Activated T-cell treated with anti-CD3 and anti-CD28 coated beads, Interleukin-2, amount 50 U/mL, for 72 hours (primary cell): Measurements from ENCODE around the gene HK2. TPM values are rescaled to one million over a fixed set of nuclear protein-coding genes. Genes with fewer than 3 reads are reported as not detected.

ENCODE experiments used
- ATAC-seq, 2 donors: fragments of 150-1000 bp; cut with Tn5 transposase; replicated peaks in 1 of 2; 2 replicates each; pipeline ENCODE4 v1.10.0; 2021; ENCODE audit warnings: moderate library complexity in 2 of 2, mild to moderate bottlenecking in 1 of 2
- DNase-seq, 2 donors: peaks; one replicate each; pipeline ENCODE4 v3.0.0; 2021 to 2022; ENCODE audit warnings: mixed read lengths in 1 of 2
- H3K27ac Mint-ChIP-seq: one replicate; pipeline ENCODE4 v1.8.0; 2022; ENCODE audit warnings: mild to moderate bottlenecking, moderate library complexity, mixed read lengths
- H3K27me3 Mint-ChIP-seq: one replicate; pipeline ENCODE4 v1.8.0; 2022; ENCODE audit warnings: low read depth, mixed read lengths
- H3K36me3 Mint-ChIP-seq, 2 donors: one replicate each; pipeline ENCODE4 v1.8.0; 2022; ENCODE audit warnings: mixed read lengths in 2 of 2, mild to moderate bottlenecking in 1 of 2; ENCODE audit not compliant: insufficient read depth in 2 of 2
- H3K4me1 Mint-ChIP-seq: one replicate; pipeline ENCODE4 v1.8.0; 2022; ENCODE audit warnings: low read depth, mixed read lengths
- H3K4me3 Mint-ChIP-seq, 2 donors: one replicate each; pipeline ENCODE4 v1.8.0; 2022; ENCODE audit warnings: mild to moderate bottlenecking in 2 of 2, mixed read lengths in 2 of 2, moderate library complexity in 2 of 2
- H3K9me3 Mint-ChIP-seq, 2 donors: one replicate each; pipeline ENCODE4 v1.8.0; 2022; ENCODE audit warnings: mixed read lengths in 2 of 2
- total RNA-seq, 2 donors: library from RNA; stranded (reverse); gene quantifications; one replicate each; pipeline ENCODE4 v1.2.3, GENCODE V29; 2022

The HK2 gene
- total RNA-seq, 2 donors from 2014 or later, result 31.2 to 36.4 TPM

DNA sequence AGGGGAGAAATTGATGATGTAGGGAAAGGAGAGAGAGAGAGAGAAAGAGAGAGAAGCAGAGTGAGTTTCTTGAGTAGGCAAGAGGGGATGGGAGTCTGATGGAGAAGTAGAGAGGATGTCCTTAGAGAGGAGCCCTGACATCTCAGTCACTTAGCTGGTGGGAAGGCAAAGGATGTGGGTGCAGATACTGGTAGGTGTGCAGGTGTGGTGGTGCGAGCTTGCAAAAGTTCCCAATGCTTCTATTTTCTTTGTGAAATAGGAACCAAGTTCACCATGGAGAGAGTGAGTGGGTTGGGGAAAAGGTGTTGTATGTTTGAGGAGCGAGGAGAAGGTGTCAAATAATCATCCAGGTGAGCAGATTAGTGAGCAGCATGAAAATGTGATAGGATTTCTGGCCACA, 98.0 kb downstream of the HK2 start:
- Mint-ChIP-seq H3K4me3 (no peak overlapping the region), H3K4me1 (peaks cover 4% of the 10 kb centered on the region), H3K27ac (no peak overlapping the region), H3K36me3 (peaks cover 0 to 2% of the 10 kb centered on the region in 2 donors), H3K27me3 (peaks cover 7% of the 10 kb centered on the region), H3K9me3 (peaks cover 0 to 2% of the 10 kb centered on the region in 2 donors)
- ATAC-seq, result no peak
- no peak for DNase-seq

DNA sequence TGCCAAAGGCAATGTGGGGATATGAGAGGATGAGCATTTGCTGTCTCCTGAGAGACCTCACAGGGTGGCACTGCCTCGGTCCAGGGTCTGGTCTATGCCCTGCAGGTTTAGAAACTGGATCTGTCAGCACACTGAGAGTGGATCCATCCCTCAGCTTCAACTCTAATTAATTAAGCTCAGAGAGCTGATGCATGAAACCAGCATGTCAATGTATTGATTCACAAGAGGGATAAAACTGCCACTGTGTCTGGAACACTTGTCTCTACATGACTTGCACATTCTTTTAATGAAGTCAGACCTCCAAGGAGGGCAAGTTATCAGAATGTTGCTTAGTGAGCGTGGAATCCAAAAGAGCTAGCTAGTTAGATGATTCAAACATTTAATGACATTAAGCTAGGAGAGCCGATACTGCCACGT, 102.1 kb downstream of the HK2 start:
- no peaks in the 10 kb centered on the region for H3K4me1 Mint-ChIP-seq
- peaks cover 0 to 2% of the 10 kb centered on the region in 2 donors for H3K9me3 Mint-ChIP-seq
- no peaks in the 10 kb centered on the region for H3K27me3 Mint-ChIP-seq
- DNase-seq (no peak), ATAC-seq (no peak)
- H3K36me3 Mint-ChIP-seq, result peaks cover 0 to 2% of the 10 kb centered on the region in 2 donors
- H3K4me3 Mint-ChIP-seq, result no peak overlapping the region
- H3K27ac Mint-ChIP-seq, result no peak overlapping the region

DNA sequence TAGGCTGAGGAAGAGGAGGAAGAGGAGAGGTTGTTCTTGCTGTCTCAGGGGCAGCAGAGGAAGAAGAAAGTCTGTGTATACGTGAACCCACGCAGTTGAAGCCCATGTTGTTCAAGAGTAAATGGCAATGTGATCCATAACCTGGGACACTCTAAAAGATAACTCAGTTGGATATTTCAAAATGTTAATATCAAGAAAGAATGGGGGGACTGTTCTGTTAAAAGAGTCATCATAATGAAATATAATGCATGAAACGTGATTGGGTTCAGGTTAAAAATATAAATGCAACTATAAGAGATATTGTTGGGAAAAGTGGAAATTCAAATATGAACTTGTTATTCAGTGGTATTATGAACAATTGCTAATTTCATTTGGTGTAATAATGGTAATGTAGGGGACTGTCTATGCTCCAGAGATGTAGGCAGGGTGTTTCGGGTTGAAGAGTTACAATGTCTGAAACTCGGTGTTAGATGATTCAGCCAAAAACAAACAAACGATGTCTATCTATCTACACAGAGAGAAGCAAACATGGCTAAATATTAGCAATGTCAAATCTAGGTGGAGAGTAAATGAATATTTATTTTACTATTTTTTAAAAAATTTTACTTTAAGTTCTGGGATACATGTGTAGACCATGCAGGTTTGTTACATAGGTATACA, 103.4 kb downstream of the HK2 start:
- Mint-ChIP-seq H3K4me1 (no peaks in the 10 kb centered on the region), H3K27ac (no peak overlapping the region)

DNA sequence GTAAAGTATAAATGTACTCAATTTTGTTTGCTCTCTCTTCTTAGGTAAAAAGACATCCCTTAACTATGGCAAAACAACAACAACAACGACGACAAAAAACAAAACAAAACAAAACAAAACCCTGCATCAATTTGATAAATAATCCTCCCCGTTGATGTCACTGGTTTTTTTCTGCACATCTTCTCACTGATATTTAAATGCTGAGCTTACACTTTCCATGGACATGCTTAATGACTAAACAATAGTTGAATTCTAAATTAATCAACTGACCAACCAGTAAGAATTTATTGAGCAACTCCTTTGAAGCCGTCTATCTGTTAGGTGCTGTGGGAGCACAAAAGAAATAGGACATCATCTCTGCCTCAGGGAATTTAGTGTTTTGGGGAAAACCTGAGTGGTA, 104.3 kb downstream of the HK2 start:
- no peak for ATAC-seq
- Mint-ChIP-seq H3K27ac (no peak overlapping the region), H3K9me3 (peaks cover 0 to 2% of the 10 kb centered on the region in 2 donors), H3K27me3 (no peaks in the 10 kb centered on the region), H3K36me3 (no peaks in the 10 kb centered on the region), H3K4me1 (no peaks in the 10 kb centered on the region), H3K4me3 (no peak overlapping the region)
- no peak for DNase-seq

More for the DNA sequence above, 103.4 kb downstream of the HK2 start:
- DNase-seq (no peak), ATAC-seq (no peak)
- Mint-ChIP-seq H3K4me3 (no peak overlapping the region), H3K36me3 (peaks cover 0 to 2% of the 10 kb centered on the region in 2 donors), H3K27me3 (no peaks in the 10 kb centered on the region), H3K9me3 (peaks cover 0 to 2% of the 10 kb centered on the region in 2 donors)

DNA sequence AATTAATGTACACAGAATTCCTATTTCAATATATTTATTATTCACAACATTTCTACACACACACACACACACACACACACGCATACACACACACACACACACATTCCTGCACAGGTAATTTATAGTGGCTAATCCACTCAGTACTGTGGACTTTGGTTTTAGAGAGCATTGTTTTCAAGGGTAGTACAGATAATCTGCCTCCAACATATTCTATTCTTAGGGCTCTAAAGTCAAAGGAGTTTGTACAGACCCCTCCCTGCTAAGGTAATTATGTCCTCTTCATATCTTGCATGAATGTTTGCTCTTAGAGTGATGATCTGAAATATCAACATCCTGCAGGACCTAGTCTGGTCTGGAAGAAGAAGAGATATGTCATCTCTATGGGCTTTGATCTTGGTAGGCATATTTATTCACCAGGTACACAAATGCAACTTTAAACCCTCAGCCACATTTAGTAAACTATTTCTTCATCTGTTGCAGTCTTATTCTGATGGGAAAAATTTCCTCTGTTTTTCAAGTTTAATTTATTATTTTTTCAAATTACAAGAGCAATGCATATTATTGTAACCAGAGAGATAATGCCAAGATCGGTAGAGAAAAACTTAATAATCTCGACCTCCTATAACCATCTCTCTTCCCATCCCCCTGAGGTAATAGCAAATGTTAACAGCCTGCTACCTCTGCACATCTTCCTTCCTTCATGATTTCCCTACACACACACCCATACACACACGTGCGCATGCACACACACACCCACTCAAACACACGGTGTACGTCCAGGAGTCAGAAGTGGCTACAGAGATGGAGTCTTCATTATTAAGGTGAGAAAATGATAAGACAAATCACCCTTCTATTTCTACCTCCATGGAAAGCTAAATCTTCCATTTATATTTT, 106.2 kb downstream of the HK2 start:
- no peak overlapping the region for H3K4me3 Mint-ChIP-seq
- H3K9me3 Mint-ChIP-seq, result peaks cover 0 to 2% of the 10 kb centered on the region in 2 donors
- peaks cover 2% of the 10 kb centered on the region for H3K4me1 Mint-ChIP-seq
- H3K27me3 Mint-ChIP-seq, result no peaks in the 10 kb centered on the region
- DNase-seq (no peak), ATAC-seq (no peak)
- H3K36me3 Mint-ChIP-seq, result no peaks in the 10 kb centered on the region
- no peak overlapping the region for H3K27ac Mint-ChIP-seq

DNA sequence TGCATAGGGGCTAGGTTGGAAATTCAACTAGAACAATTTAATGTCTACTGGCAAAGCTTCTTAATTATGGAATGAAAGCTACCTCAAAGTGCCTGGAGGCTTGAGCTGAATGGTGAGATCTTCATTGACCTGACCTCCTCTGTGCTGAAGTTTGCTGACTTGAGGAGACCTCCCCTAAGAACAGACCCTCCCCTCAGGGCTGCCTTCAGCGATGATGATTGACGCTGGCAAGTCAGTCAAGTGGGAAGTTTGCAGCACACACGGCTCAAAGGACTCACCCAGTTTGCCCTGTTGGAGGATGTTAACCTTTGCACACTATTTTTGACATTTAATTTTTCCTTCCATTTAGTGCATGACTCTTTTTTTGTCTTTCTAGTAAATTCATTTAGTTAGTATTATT, 107.4 kb downstream of the HK2 start:
- Mint-ChIP-seq H3K9me3 (peaks cover 0 to 2% of the 10 kb centered on the region in 2 donors), H3K27ac (no peak overlapping the region), H3K4me3 (no peak overlapping the region), H3K36me3 (no peaks in the 10 kb centered on the region), H3K4me1 (peaks cover 11% of the 10 kb centered on the region), H3K27me3 (no peaks in the 10 kb centered on the region)
- ATAC-seq (no peak), DNase-seq (no peak)

DNA sequence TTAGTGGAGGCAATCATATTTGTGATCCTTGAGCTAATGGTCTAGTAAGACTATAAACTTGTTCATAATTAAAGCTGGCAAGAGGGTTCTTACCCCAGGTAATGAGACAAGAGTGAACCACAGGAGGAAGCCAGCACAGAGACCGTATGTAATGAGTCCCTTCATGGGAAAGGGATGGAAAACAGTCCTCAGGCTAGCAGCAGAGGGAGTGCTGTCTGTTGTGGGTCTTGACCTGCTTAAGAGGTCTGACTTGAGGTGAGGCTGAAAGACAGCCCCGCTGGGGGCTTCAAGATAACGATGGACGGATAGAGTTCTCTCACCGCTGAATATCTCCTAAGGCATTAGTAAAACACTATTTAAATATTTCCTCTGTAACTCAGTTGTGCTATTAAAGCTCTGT, 108.3 kb downstream of the HK2 start:
- H3K4me1 Mint-ChIP-seq, result peaks cover 11% of the 10 kb centered on the region
- H3K9me3 Mint-ChIP-seq, result peaks cover 0 to 2% of the 10 kb centered on the region in 2 donors
- no peak overlapping the region for H3K27ac Mint-ChIP-seq
- DNase-seq, result no peak
- ATAC-seq, result no peak
- H3K4me3 Mint-ChIP-seq, result no peak overlapping the region
- no peaks in the 10 kb centered on the region for H3K27me3 Mint-ChIP-seq
- H3K36me3 Mint-ChIP-seq, result no peaks in the 10 kb centered on the region

Other genes starting within 250 kb of the HK2 start
- not detected for gene M1AP, start 185.8 kb upstream of the HK2 start, total RNA-seq
- gene SEMA4F, start 179.9 kb upstream of the HK2 start, total RNA-seq, result 1 to 10 TPM; 6.4 to 9.7 TPM
- gene POLE4, start 124.5 kb downstream of the HK2 start, total RNA-seq, result 10 to 100 TPM; 44.8 to 47.8 TPM